ENCODE data around the gene FGF23.

Gene FGF23

GRCh38 chr12:4325966-4326365 is 53.5 kb downstream of the FGF23 start:
- TF ChIP-seq, protein P1, sequence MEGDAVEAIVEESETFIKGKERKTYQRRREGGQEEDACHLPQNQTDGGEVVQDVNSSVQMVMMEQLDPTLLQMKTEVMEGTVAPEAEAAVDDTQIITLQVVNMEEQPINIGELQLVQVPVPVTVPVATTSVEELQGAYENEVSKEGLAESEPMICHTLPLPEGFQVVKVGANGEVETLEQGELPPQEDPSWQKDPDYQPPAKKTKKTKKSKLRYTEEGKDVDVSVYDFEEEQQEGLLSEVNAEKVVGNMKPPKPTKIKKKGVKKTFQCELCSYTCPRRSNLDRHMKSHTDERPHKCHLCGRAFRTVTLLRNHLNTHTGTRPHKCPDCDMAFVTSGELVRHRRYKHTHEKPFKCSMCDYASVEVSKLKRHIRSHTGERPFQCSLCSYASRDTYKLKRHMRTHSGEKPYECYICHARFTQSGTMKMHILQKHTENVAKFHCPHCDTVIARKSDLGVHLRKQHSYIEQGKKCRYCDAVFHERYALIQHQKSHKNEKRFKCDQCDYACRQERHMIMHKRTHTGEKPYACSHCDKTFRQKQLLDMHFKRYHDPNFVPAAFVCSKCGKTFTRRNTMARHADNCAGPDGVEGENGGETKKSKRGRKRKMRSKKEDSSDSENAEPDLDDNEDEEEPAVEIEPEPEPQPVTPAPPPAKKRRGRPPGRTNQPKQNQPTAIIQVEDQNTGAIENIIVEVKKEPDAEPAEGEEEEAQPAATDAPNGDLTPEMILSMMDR (IDR thresholded peaks at IDR 0.05), result no peak

- TF ChIP-seq, protein P1 (IDR thresholded peaks at IDR 0.05), result no peak
Measured at GRCh38 chr12:4324366-4324765, 55.1 kb downstream of the FGF23 start.

DNA sequence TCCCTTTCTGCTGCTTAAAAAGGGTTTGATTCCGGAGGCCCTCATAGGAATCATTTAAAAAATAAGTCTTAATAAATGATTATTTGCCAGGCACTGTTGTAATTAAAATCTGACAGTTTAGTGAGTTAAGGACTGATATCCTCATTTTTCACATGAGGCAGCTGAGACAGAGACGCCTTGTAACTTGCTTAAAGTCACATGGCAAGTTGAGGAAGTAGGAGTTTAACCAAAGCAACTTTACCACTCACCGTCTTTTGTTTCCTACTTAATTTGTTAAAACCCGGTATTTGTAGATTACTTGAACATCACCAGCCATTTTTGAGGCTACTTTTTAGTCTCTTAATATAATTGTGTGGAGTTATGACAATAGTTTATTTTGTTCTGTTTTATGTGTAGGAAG is 56.1 kb downstream of the FGF23 start:
- TF ChIP-seq, protein P1 (IDR thresholded peaks at IDR 0.05), result no peak

DNA sequence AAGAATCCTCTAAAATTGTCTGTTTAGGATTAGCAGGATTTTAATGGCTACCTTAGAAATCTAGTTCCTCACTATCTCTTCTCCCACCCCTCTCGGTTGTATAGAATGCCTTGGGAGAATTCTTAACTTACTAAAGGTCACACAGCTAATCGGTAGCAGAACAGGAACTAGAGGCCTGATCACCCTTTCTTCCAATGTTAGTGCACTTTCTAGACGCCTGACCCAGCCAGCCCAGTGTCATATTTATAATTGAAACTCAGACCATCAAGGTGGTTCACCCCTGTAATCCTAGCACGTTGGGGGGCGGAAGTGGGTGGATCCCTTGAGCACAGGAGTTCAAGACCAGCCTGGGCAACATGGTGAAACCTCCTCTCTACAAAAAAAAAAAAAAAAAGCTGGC is 56.8 kb downstream of the FGF23 start:
- TF ChIP-seq, protein P1 (IDR thresholded peaks at IDR 0.05), result no peak

GRCh38 chr12:4320853-4321701 is 58.4 kb downstream of the FGF23 start, which contains the start of gene TIGAR:
TIGAR (plus strand) TSS chr12:4321213; CDS start chr12:4321272, 59 bp downstream.
- TF ChIP-seq, protein P1 (IDR thresholded peaks at IDR 0.05), result no peak

- TF ChIP-seq, protein P1 (IDR thresholded peaks at IDR 0.05), result no peak
Measured at GRCh38 chr12:4320497-4320852, 59.0 kb downstream of the FGF23 start.

All from LNCAP (cell line).